SK-N-SH (cell line): ENCODE results near the gene STX11. TPM values are rescaled to one million over a fixed set of nuclear protein-coding genes. Genes with fewer than 3 reads are reported as not detected.

Experiments
- CTCF ChIA-PET: fragments of 300-600, 350-600 bp; formaldehyde crosslinking; extraction: SDS; loops from one replicate; lab custom pipeline; 2021; lab: Yijun Ruan, JAX
- POLR2A ChIA-PET: fragments of 350-600 bp; sonication (Branson Sonifier 250); formaldehyde crosslinking; extraction: SDS; loops from one replicate; lab custom pipeline; 2020; ENCODE audit warnings: antibody characterized with exemption, inconsistent platforms; lab: Yijun Ruan, JAX
- DNase-seq: peaks from one replicate; pipeline ENCODE4 v3.0.0; 2012
- H2AFZ ChIP-seq: fragments of 200-600 bp; sonication (generic); 2 replicates; pipeline ENCODE4 v1.8.1; 2016; ENCODE audit warnings: antibody characterized with exemption, mild to moderate bottlenecking, low read depth
- H3F3A ChIP-seq: fragments of 200-600 bp; sonication (generic); replicated peaks from 2 replicates; pipeline ENCODE3; 2016; ENCODE audit warnings: antibody characterized with exemption, mild to moderate bottlenecking; ENCODE audit not compliant: insufficient read depth
- H3K27ac ChIP-seq, 2 experiments: fragments of 200-500 bp in 1 of 2; fragments of 200-600 bp in 1 of 2; sonication (Bioruptor generic) in 1 of 2; sonication (generic), shearing (Covaris generic) in 1 of 2; 2 replicates each; pipeline versions ENCODE4 v1.5.1 to v1.6.1; 2014 to 2016; ENCODE audit warnings: low read depth in 2 of 2, inconsistent platforms in 1 of 2, low read length in 1 of 2, mild to moderate bottlenecking in 1 of 2, mixed read lengths in 1 of 2
- H3K27me3 ChIP-seq: fragments of 200-600 bp; sonication (generic), shearing (Covaris generic); 2 replicates; pipeline ENCODE4 v1.6.1; 2016; ENCODE audit warnings: mixed run types; ENCODE audit not compliant: insufficient read depth
- H3K36me3 ChIP-seq, 2 experiments: fragments of 200-500 bp in 1 of 2; fragments of 200-600 bp in 1 of 2; sonication (Bioruptor generic) in 1 of 2; sonication (generic) in 1 of 2; replicated peaks in 1 of 2; 2 replicates each; pipeline versions ENCODE3 to v1.5.1; 2014 to 2016; ENCODE audit warnings: low read length in 1 of 2, mild to moderate bottlenecking in 1 of 2; ENCODE audit not compliant: insufficient read depth in 2 of 2, control insufficient read depth in 1 of 2
- H3K4me1 ChIP-seq, 2 experiments: fragments of 200-500 bp in 1 of 2; fragments of 200-600 bp in 1 of 2; sonication (Bioruptor generic) in 1 of 2; sonication (generic), shearing (Covaris generic) in 1 of 2; 2 replicates each; pipeline versions ENCODE4 v1.5.1 to v1.6.1; 2014 to 2016; ENCODE audit warnings: low read depth in 1 of 2, low read length in 1 of 2, mixed run types in 1 of 2; ENCODE audit not compliant: insufficient read depth in 2 of 2, control insufficient read depth in 1 of 2
- H3K4me2 ChIP-seq: fragments of 200-600 bp; sonication (generic), shearing (Covaris generic); 2 replicates; pipeline ENCODE4 v1.6.1; 2017; ENCODE audit warnings: mixed run types
- H3K4me3 ChIP-seq, 2 experiments: fragments of 200-500 bp in 1 of 2; fragments of 200-600 bp in 1 of 2; sonication (Bioruptor generic) in 1 of 2; sonication (generic), shearing (Covaris generic) in 1 of 2; 2 replicates each; pipeline versions ENCODE4 v1.5.1 to v1.8.1; 2014 to 2016; ENCODE audit warnings: low read depth in 2 of 2, inconsistent platforms in 1 of 2, low read length in 1 of 2, mild to moderate bottlenecking in 1 of 2, mixed read lengths in 1 of 2, moderate library complexity in 1 of 2
- H3K79me2 ChIP-seq: fragments of 200-600 bp; sonication (generic); 2 replicates; pipeline ENCODE4 v1.8.1; 2017; ENCODE audit warnings: mild to moderate bottlenecking; ENCODE audit not compliant: insufficient read depth
- H3K9ac ChIP-seq: fragments of 200-600 bp; sonication (generic); 2 replicates; pipeline ENCODE4 v1.6.1; 2017; ENCODE audit warnings: mixed run types
- H3K9me2 ChIP-seq: fragments of 200-600 bp; sonication (generic); 2 replicates; pipeline ENCODE4 v1.6.1; 2017; ENCODE audit warnings: mixed run types
- H3K9me3 ChIP-seq: fragments of 200-600 bp; sonication (generic); 2 replicates; pipeline ENCODE4 v1.6.1; 2017; ENCODE audit warnings: mixed run types, mild to moderate bottlenecking, moderate library complexity
- H4K20me1 ChIP-seq: fragments of 200-600 bp; sonication (generic); 2 replicates; pipeline ENCODE4 v1.6.1; 2017; ENCODE audit warnings: mild to moderate bottlenecking, mixed run types; ENCODE audit not compliant: insufficient read depth
- CTCF ChIP-seq: fragments of 200-600 bp; sonication (generic); IDR thresholded peaks from 2 replicates; pipeline ENCODE4 v1.6.1; 2017; ENCODE audit warnings: antibody characterized with exemption, mild to moderate bottlenecking, moderate library complexity
- ELF1 ChIP-seq: IDR thresholded peaks from 2 replicates; pipeline ENCODE4 v1.4.0; 2012
- EP300 ChIP-seq, 2 experiments: IDR thresholded peaks; 2 replicates each; pipeline versions ENCODE4 v1.4.0 to v1.6.1; 2012; ENCODE audit warnings: borderline replicate concordance in 1 of 2, low read depth in 1 of 2, low read length in 1 of 2
- FOSL2 ChIP-seq: IDR thresholded peaks from 2 replicates; pipeline ENCODE4 v1.4.0; 2012; ENCODE audit warnings: low read depth, mild to moderate bottlenecking, moderate library complexity, borderline replicate concordance
- FOXJ3 ChIP-seq: sonication (generic); formaldehyde crosslinking; IDR thresholded peaks from 2 replicates; pipeline ENCODE4 v1.5.1; 2020; ENCODE audit warnings: mild to moderate bottlenecking, missing genetic modification reagents
- FOXM1 ChIP-seq: IDR thresholded peaks from 2 replicates; pipeline ENCODE4 v1.4.0; 2012; ENCODE audit warnings: low read depth, mild to moderate bottlenecking
- GATA2 ChIP-seq: sonication (generic); formaldehyde crosslinking; IDR thresholded peaks from 2 replicates; pipeline ENCODE4 v1.5.0; 2020; ENCODE audit warnings: mild to moderate bottlenecking, missing genetic modification reagents
- IRF3 ChIP-seq: fragments of 150-350 bp; IDR thresholded peaks from 2 replicates; pipeline ENCODE4 v1.6.1; 2016; ENCODE audit warnings: mild to moderate bottlenecking, low read depth, low read length
- MEF2A ChIP-seq: IDR thresholded peaks from 2 replicates; pipeline ENCODE4 v1.4.0; 2012; ENCODE audit warnings: low read depth, borderline replicate concordance
- NFIC ChIP-seq: IDR thresholded peaks from 2 replicates; pipeline ENCODE4 v1.4.0; 2012; ENCODE audit warnings: borderline replicate concordance
- NRF1 ChIP-seq: IDR thresholded peaks from 2 replicates; pipeline ENCODE4 v1.6.1; 2012; ENCODE audit warnings: low read depth, mild to moderate bottlenecking, low read length
- POLR2AphosphoS5 ChIP-seq: IDR thresholded peaks from 2 replicates; pipeline ENCODE4 v1.6.1; 2012; ENCODE audit warnings: low read depth, low read length
- RAD21 ChIP-seq: IDR thresholded peaks from 2 replicates; pipeline ENCODE4 v1.6.1; 2012; ENCODE audit warnings: mild to moderate bottlenecking, low read length
- REST ChIP-seq: IDR thresholded peaks from 2 replicates; pipeline ENCODE4 v1.6.1; 2012; ENCODE audit warnings: mild to moderate bottlenecking, low read depth, low read length, moderate library complexity
- RXRA ChIP-seq: IDR thresholded peaks from 2 replicates; pipeline ENCODE4 v1.4.0; 2012; ENCODE audit warnings: low read depth, mild to moderate bottlenecking, borderline replicate concordance
- SIN3A ChIP-seq: IDR thresholded peaks from 2 replicates; pipeline ENCODE4 v1.6.1; 2012; ENCODE audit warnings: low read depth, mild to moderate bottlenecking, low read length, moderate library complexity, borderline replicate concordance
- SMC3 ChIP-seq: IDR thresholded peaks from 2 replicates; pipeline ENCODE4 v1.6.1; 2012; ENCODE audit warnings: low read depth, low read length, improper control_type of control experiment
- TCF12 ChIP-seq: IDR thresholded peaks from 2 replicates; pipeline ENCODE4 v1.4.0; 2012
- USF1 ChIP-seq: IDR thresholded peaks from 2 replicates; pipeline ENCODE4 v1.4.0; 2012; ENCODE audit warnings: low read depth, borderline replicate concordance
- ZBTB33 ChIP-seq: IDR thresholded peaks from 2 replicates; pipeline ENCODE4 v1.4.0; 2012; ENCODE audit warnings: low read depth, borderline replicate concordance
- WGBS: methylation state at CpG from one replicate; pipeline ENCODE4 v1.1.6; 2017; ENCODE audit warnings: low lambda C conversion rate; 5-methylcytosine and 5-hydroxymethylcytosine counted together
- polyA plus RNA-seq, 3 experiments: library from polyadenylated mRNA; depleted of rRNA; stranded (reverse); fragments of >200 nt; gene quantifications; 2 replicates each; pipeline ENCODE4 v1.2.3, GENCODE V29; 2012

The STX11 gene
- polyA plus RNA-seq, 1 of the 3 experiments (the other 2 are of a cell fraction), result 0.15 TPM

- TF ChIP-seq REST (no peak), RXRA (no peak), MEF2A (no peak), RAD21 (no peak), IRF3 (no peak), CTCF (no peak)
Measured at GRCh38 chr6:144143878-144144277, 6.4 kb upstream of the STX11 start (continued).

- ChIA-PET CTCF (no interaction called here), POLR2A (no interaction called here)
- Histone ChIP-seq H3F3A (no peaks in the 10 kb centered on the region), H3K4me1 (peaks cover 0 to 2% of the 10 kb centered on the region in 2 experiments; a peak in 1 of 4 replicates), H3K4me3 (no peak overlapping the region), H3K79me2 (no peaks in the 10 kb centered on the region), H3K27me3 (peaks cover 25% of the 10 kb centered on the region), H3K4me2 (no peak overlapping the region), H3K9ac (no peak overlapping the region), H4K20me1 (no peaks in the 10 kb centered on the region), H3K9me2 (no peaks in the 10 kb centered on the region), H3K9me3 (peaks cover 8% of the 10 kb centered on the region; the same call in 1 of the 2 replicates), H2AFZ (no peak overlapping the region), H3K27ac (no peak overlapping the region)
- 17% methylated on average over 1 of the region's 1 CpG for WGBS
- TF ChIP-seq RXRA (no peak), SIN3A (no peak), SMC3 (no peak), RAD21 (no peak), MEF2A (no peak), POLR2AphosphoS5 (no peak), ELF1 (no peak), FOXM1 (no peak), NRF1 (no peak), USF1 (no peak), TCF12 (no peak), GATA2 (CRISPR knock-in tag) (no peak), EP300 (IDR thresholded peaks at IDR 0.05; ENCODE audit: borderline replicate concordance in 1 of 2, low read depth in 1 of 2, low read length in 1 of 2) (no peak), CTCF (no peak), NFIC (no peak), FOSL2 (no peak), ZBTB33 (no peak), FOXJ3 (no peak)
- TF ChIP-seq, all 33 proteins: peak for 0
- H3K36me3 ChIP-seq, result no peaks in the 10 kb centered on the region
- DNase-seq, result no peak
Measured at GRCh38 chr6:144144996-144145395, 5.3 kb upstream of the STX11 start.
